ENCODE data around the gene FOXP4.

DNA sequence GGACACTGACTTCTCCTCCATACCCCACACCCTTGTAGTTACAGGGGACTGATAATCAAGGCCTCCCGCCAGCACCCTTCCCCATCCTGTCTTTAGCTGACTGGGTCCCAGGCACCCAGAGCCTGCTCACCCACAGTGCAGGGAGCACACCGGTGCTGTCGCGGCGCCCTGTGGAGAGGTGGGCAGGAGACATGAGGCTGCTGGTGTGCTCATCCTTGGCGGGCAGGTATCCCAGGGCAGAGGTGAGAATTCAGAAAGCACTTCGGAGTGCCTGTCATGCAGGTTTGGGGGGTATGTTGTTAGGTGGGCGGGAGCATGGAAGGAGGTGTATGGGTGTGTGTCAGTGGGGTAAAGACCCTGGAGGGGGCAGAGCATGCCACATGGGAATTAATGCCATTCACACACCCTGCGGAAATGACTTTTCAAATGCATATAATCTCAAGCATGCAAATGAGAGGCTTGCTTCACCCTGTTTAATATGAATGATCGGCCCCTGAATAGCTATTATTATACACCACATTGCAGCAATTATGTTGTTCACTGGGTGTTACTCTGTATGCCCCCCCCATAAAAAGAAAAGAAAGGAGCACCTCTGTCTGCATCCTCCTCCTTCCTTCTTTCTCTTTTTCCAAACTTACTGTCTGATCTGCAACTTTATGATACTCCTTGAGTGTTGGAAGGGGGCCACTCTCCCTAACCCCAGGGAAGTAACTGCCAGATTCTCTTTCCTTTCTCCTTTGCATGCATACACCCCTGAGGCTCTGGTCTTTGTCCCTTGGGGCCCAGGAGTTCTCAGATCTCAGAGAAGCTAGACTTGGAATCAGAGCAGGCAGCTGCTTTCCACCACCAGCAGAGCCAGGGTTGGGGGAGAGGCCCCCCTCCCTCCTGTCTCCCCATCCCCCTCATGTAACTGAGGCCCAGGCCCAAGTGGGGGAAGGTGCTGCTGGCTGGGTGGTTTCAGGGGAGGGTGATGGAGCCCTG, 16.0 kb downstream of the FOXP4 start:
- TF ChIP-seq, protein P1, sequence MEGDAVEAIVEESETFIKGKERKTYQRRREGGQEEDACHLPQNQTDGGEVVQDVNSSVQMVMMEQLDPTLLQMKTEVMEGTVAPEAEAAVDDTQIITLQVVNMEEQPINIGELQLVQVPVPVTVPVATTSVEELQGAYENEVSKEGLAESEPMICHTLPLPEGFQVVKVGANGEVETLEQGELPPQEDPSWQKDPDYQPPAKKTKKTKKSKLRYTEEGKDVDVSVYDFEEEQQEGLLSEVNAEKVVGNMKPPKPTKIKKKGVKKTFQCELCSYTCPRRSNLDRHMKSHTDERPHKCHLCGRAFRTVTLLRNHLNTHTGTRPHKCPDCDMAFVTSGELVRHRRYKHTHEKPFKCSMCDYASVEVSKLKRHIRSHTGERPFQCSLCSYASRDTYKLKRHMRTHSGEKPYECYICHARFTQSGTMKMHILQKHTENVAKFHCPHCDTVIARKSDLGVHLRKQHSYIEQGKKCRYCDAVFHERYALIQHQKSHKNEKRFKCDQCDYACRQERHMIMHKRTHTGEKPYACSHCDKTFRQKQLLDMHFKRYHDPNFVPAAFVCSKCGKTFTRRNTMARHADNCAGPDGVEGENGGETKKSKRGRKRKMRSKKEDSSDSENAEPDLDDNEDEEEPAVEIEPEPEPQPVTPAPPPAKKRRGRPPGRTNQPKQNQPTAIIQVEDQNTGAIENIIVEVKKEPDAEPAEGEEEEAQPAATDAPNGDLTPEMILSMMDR (IDR thresholded peaks at IDR 0.05; ENCODE audit: low read length), result no peak
- no peak for TF ChIP-seq EZH2 (IDR thresholded peaks at IDR 0.05; ENCODE audit: borderline replicate concordance, low read length)

Measured in OCI-LY1 (cell line).